Measurements from ENCODE around the gene UBN2. TPM values are rescaled to one million over a fixed set of nuclear protein-coding genes. Genes with fewer than 3 reads are reported as not detected.
"Not testable (repeated sequence)": the region's sequence is repeated elsewhere in the genome, so short reads cannot be mapped to it uniquely, and the experiment has no call there.

Gene UBN2
- total RNA-seq, 1 donor from 2014 or later, result 12.5 TPM

- TF ChIP-seq POLR2A (IDR thresholded peaks at IDR 0.05) (no peak), POLR2AphosphoS5 (IDR thresholded peaks at IDR 0.05; ENCODE audit: insufficient read depth in 1 of 2, low read depth in 1 of 2) (no peak), CTCF (IDR thresholded peaks at IDR 0.05) (no peak)
- DNase-seq (ENCODE audit: extremely low spot score in 2 of 2), result no peak
- H3K4me3 ChIP-seq, result no peak overlapping the region
- H3K27ac ChIP-seq, result no peak overlapping the region
- H3K9me3 ChIP-seq, result peaks cover 9% of the 10 kb centered on the region
- H3K36me3 ChIP-seq, result no peaks in the 10 kb centered on the region
- no peaks in the 10 kb centered on the region for H3K27me3 ChIP-seq
- intact Hi-C loops (cut with DNase I), result no loop called here
- H3K4me1 ChIP-seq, result no peaks in the 10 kb centered on the region
Observed at GRCh38 chr7:139205843-139206242, 25.2 kb upstream of the UBN2 start.

- H3K36me3 ChIP-seq, result no peaks in the 10 kb centered on the region
- no peak overlapping the region for H3K4me3 ChIP-seq
- H3K27ac ChIP-seq, result no peak overlapping the region
- intact Hi-C loops (cut with DNase I), result no loop called here
- H3K9me3 ChIP-seq, result no peaks in the 10 kb centered on the region
- H3K4me1 ChIP-seq, result no peaks in the 10 kb centered on the region
- TF ChIP-seq CTCF (IDR thresholded peaks at IDR 0.05) (no peak), POLR2AphosphoS5 (IDR thresholded peaks at IDR 0.05; ENCODE audit: insufficient read depth in 1 of 2, low read depth in 1 of 2) (no peak), POLR2A (IDR thresholded peaks at IDR 0.05) (no peak)
- no peak for DNase-seq (ENCODE audit: extremely low spot score in 2 of 2)
- no peaks in the 10 kb centered on the region for H3K27me3 ChIP-seq
Observed at GRCh38 chr7:139212133-139212532, 18.9 kb upstream of the UBN2 start.

DNA sequence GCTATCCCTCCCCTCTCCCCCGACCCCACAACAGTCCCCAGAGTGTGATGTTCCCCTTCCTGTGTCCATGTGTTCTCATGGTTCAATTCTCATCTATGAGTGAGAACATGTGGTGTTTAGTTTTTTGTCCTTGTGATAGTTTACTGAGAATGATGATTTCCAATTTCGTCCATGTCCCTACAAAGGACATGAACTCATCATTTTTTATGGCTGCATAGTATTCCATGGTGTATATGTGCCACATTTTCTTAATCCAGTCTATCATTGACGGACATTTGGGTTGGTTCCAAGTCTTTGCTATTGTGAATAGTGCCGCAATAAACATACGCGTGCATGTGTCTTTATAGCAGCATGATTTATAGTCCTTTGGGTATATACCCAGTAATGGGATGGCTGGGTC is 17.5 kb upstream of the UBN2 start:
- H3K4me1 ChIP-seq; H3K9me3 ChIP-seq; H3K27me3 ChIP-seq; H3K36me3 ChIP-seq; H3K4me3 ChIP-seq; DNase-seq (ENCODE audit: extremely low spot score in 2 of 2); intact Hi-C loops (cut with DNase I); H3K27ac ChIP-seq: not testable (repeated sequence)

GRCh38 chr7:139218173-139218572 is 12.9 kb upstream of the UBN2 start:
- H3K27me3 ChIP-seq, result no peaks in the 10 kb centered on the region
- no peak overlapping the region for H3K4me3 ChIP-seq
- H3K27ac ChIP-seq, result no peak overlapping the region
- no peaks in the 10 kb centered on the region for H3K4me1 ChIP-seq
- DNase-seq (ENCODE audit: extremely low spot score in 2 of 2), result no peak
- intact Hi-C loops (cut with DNase I), result no loop called here
- H3K36me3 ChIP-seq, result no peaks in the 10 kb centered on the region
- no peak for TF ChIP-seq POLR2A (IDR thresholded peaks at IDR 0.05)
- no peak for TF ChIP-seq CTCF (IDR thresholded peaks at IDR 0.05)
- TF ChIP-seq POLR2AphosphoS5 (IDR thresholded peaks at IDR 0.05; ENCODE audit: insufficient read depth in 1 of 2, low read depth in 1 of 2), result no peak
- no peaks in the 10 kb centered on the region for H3K9me3 ChIP-seq

DNA sequence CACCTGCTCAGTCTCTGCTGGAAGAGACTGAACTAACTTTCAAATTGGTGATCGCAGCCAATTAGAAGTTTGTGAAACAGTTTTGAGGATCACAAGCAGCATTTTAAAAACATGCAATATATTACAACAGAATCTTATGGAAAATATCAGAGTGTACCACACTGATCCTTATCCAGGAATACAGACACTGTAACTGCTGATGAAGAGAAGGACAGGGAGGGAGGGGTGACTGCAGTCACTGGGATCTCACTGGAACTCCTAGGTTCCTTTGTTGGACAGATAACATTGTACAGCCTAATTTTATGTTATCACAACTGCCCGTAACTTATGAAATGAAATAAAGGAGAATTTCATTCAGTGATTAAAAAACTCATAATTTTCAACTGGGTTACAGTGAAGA is 6.8 kb upstream of the UBN2 start:
- Histone ChIP-seq H3K4me1 (no peaks in the 10 kb centered on the region), H3K36me3 (no peaks in the 10 kb centered on the region), H3K27me3 (no peaks in the 10 kb centered on the region), H3K4me3 (no peak overlapping the region), H3K27ac (no peak overlapping the region), H3K9me3 (no peaks in the 10 kb centered on the region)
- no peak for DNase-seq (ENCODE audit: extremely low spot score in 2 of 2)
- intact Hi-C loops (cut with DNase I), result no loop called here
- TF ChIP-seq POLR2AphosphoS5 (IDR thresholded peaks at IDR 0.05; ENCODE audit: insufficient read depth in 1 of 2, low read depth in 1 of 2) (no peak), POLR2A (IDR thresholded peaks at IDR 0.05) (no peak), CTCF (IDR thresholded peaks at IDR 0.05) (no peak)

- H3K27ac ChIP-seq; H3K27me3 ChIP-seq; H3K4me1 ChIP-seq; DNase-seq (ENCODE audit: extremely low spot score in 2 of 2); H3K9me3 ChIP-seq; H3K4me3 ChIP-seq; H3K36me3 ChIP-seq; intact Hi-C loops (cut with DNase I): not testable (repeated sequence)
Observed at GRCh38 chr7:139224836-139225235, 6.2 kb upstream of the UBN2 start.

DNA sequence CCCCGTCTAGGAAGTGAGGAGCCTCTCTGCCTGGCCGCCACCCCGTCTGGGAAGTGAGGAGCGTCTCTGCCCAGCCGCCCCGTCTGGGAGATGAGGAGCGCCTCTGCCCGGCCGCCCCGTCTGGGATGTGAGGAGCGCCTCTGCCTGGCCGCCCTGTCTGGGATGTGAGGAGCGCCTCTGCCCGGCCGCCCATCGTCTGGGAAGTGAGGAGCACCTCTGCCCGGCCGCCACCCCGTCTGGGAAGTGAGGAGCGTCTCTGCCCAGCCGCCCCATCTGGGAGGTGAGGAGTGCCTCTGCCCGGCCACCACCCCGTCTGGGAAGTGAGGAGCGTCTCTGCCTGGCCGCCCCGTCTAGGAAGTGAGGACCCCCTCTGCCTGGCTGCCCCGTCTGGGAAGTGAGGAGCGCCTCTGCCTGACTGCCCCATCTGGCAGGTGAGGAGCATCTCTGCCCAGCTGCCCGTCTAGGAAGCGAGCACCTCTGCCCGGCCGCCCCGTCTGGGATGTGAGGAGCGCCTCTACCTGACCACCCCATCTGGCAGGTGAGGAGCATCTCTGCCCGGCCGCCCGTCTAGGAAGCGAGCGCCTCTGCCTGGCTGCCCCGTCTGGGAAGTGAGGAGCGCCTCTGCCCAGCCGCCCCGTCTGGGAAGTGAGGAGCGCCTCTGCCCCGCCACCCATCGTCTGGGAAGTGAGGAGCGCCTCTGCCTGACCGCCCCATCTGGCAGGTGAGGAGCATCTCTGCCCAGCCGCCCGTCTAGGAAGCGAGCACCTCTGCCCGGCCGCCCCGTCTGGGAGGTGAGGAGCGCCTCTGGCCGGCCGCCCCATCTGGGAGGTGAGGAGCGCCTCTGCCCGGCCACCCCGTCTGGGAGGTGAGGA is 5.5 kb upstream of the UBN2 start:
- intact Hi-C loops (cut with DNase I); H3K4me3 ChIP-seq; H3K27me3 ChIP-seq; H3K9me3 ChIP-seq; H3K4me1 ChIP-seq; H3K36me3 ChIP-seq; H3K27ac ChIP-seq; DNase-seq (ENCODE audit: extremely low spot score in 2 of 2): not testable (repeated sequence)

GRCh38 chr7:139226158-139226515 is 4.9 kb upstream of the UBN2 start:
- H3K4me1 ChIP-seq; DNase-seq (ENCODE audit: extremely low spot score in 2 of 2); intact Hi-C loops (cut with DNase I); H3K27ac ChIP-seq; H3K36me3 ChIP-seq; H3K4me3 ChIP-seq; H3K27me3 ChIP-seq; H3K9me3 ChIP-seq: not testable (repeated sequence)

GRCh38 chr7:139226988-139227488 is 4.0 kb upstream of the UBN2 start:
- H3K36me3 ChIP-seq; intact Hi-C loops (cut with DNase I); H3K4me3 ChIP-seq; H3K4me1 ChIP-seq; H3K27me3 ChIP-seq; H3K9me3 ChIP-seq; H3K27ac ChIP-seq; DNase-seq (ENCODE audit: extremely low spot score in 2 of 2): not testable (repeated sequence)

Data from vagina (tissue), 2 donors.